ENCODE measurements around the gene UAP1L1. TPM values are rescaled to one million over a fixed set of nuclear protein-coding genes. Genes with fewer than 3 reads are reported as not detected.
A peak's percentile ranks its signal among the peaks of the same experiment; 100 is the strongest.

UAP1L1 gene
- total and polyA plus RNA-seq, 2 of the 4 experiments (the other 2 are of a cell fraction): 2.3 to 9.8 TPM

GRCh38 chr9:137112564-137113384 lies 35.5 kb downstream of the UAP1L1 start:
- Histone ChIP-seq H2BK5ac (ENCODE audit: low read depth, low read length, poor library complexity, severe bottlenecking) (no peak overlapping the region), H3K18ac (ENCODE audit: low read depth, low read length) (no peak overlapping the region), H3K36me3 (ENCODE audit: control insufficient read depth, insufficient read depth, low read length) (peaks cover 40% of the 10 kb centered on the region), H2BK15ac (ENCODE audit: low read depth, low read length) (no peak overlapping the region), H3K9me1 (ENCODE audit: insufficient read depth, low read length) (no peaks in the 10 kb centered on the region), H3K56ac (ENCODE audit: extremely low read depth, insufficient read depth, low read length) (no peak overlapping the region), H3K27me3 (ENCODE audit: control insufficient read depth, insufficient read depth, low read length) (no peaks in the 10 kb centered on the region), H3K4me2 (ENCODE audit: low read depth, low read length) (no peak overlapping the region), H4K8ac (ENCODE audit: low read depth in 2 of 2, low read length in 2 of 2) (no peak overlapping the region), H3K14ac (replicated peaks; ENCODE audit: low read depth, low read length) (no peak overlapping the region), H2AK9ac (replicated peaks; ENCODE audit: low read depth, low read length, poor library complexity) (peak overlapping the region; percentile 72), H2AFZ (replicated peaks; ENCODE audit: low read length, poor library complexity) (no peak overlapping the region), H2BK20ac (ENCODE audit: low read depth, low read length) (no peak overlapping the region), H3K4me1 (ENCODE audit: control insufficient read depth, insufficient read depth, low read length) (peaks cover 6% of the 10 kb centered on the region), H3K23ac (ENCODE audit: low read depth, low read length) (no peak overlapping the region), H3K27ac (ENCODE audit: insufficient read depth, low read length) (no peak overlapping the region), H4K5ac (ENCODE audit: low read depth, low read length) (no peak overlapping the region), H4K91ac (ENCODE audit: insufficient read depth, low read depth, low read length) (no peak overlapping the region), H3K9me3 (ENCODE audit: control insufficient read depth, insufficient read depth, low read length) (no peaks in the 10 kb centered on the region), H3K9ac (ENCODE audit: low read depth, low read length) (no peak overlapping the region), H2BK120ac (ENCODE audit: low read depth, low read length) (no peak overlapping the region), H3K4ac (ENCODE audit: low read depth, low read length) (no peak overlapping the region), H3K4me3 (ENCODE audit: insufficient read depth, low read depth, low read length) (no peak overlapping the region), H4K20me1 (ENCODE audit: insufficient read depth, low read length) (no peaks in the 10 kb centered on the region), H3K79me1 (ENCODE audit: low read depth in 1 of 2, low read length in 2 of 2) (0 out of 4 replicates have a peak, but pooled peaks cover 0 to 3% of the 10 kb centered on the region in 2 experiments), H2AK5ac (ENCODE audit: low read depth, low read length) (no peak overlapping the region)
- ATAC-seq (ENCODE audit: low read depth) (no peak), DNase-seq (no peak)
- in situ Hi-C loops (cut with MboI; ENCODE audit: low sequenced_read_pairs): no loop called here
- ChIA-PET CTCF (no interaction called here), POLR2A (ENCODE audit: unreplicated experiment) (no interaction called here)
- dilution Hi-C loops (cut with HindIII; ENCODE audit: low sequenced_read_pairs, unreplicated experiment): no loop called here
- intact Hi-C loops (cut with micrococcal nuclease): no loop called here
- BruUV-seq (replicated peaks): no TSS peak
- 90% methylated on average over 24 of the region's 42 CpGs; no CpG with 5 or more reads in 1 of the 2 experiments for WGBS, 2 experiments (ENCODE audit: extremely low coverage in 2 of 2, insufficient read length in 1 of 2)
- TF ChIP-seq RFX5 (IDR thresholded peaks at IDR 0.05; ENCODE audit: low read depth, low read length) (no peak), CHD1 (IDR thresholded peaks at IDR 0.05; ENCODE audit: low read depth, low read length) (no peak), CEBPB (IDR thresholded peaks at IDR 0.05; ENCODE audit: low read depth, low read length) (no peak), MAZ (IDR thresholded peaks at IDR 0.05; ENCODE audit: borderline replicate concordance, low read depth, low read length) (no peak), POLR2A (IDR thresholded peaks at IDR 0.05; ENCODE audit: low read depth, low read length) (no peak), ELK1 (IDR thresholded peaks at IDR 0.05; ENCODE audit: borderline replicate concordance, low read depth, low read length) (no peak), RCOR1 (IDR thresholded peaks at IDR 0.05; ENCODE audit: insufficient replicate concordance, low read length) (no peak), NFE2L2 (IDR thresholded peaks at IDR 0.05; ENCODE audit: low read depth, low read length) (no peak), BHLHE40 (IDR thresholded peaks at IDR 0.05; ENCODE audit: low read depth, low read length) (no peak), SMC3 (IDR thresholded peaks at IDR 0.05; ENCODE audit: low read depth, low read length) (no peak), RAD21 (IDR thresholded peaks at IDR 0.05; ENCODE audit: low read length) (no peak), MAFK (IDR thresholded peaks at IDR 0.05; ENCODE audit: low read depth, low read length) (no peak), FOS (IDR thresholded peaks at IDR 0.05; ENCODE audit: low read depth, low read length) (no peak), USF2 (IDR thresholded peaks at IDR 0.05; ENCODE audit: low read depth, low read length) (no peak)
- TF ChIP-seq, protein P1, sequence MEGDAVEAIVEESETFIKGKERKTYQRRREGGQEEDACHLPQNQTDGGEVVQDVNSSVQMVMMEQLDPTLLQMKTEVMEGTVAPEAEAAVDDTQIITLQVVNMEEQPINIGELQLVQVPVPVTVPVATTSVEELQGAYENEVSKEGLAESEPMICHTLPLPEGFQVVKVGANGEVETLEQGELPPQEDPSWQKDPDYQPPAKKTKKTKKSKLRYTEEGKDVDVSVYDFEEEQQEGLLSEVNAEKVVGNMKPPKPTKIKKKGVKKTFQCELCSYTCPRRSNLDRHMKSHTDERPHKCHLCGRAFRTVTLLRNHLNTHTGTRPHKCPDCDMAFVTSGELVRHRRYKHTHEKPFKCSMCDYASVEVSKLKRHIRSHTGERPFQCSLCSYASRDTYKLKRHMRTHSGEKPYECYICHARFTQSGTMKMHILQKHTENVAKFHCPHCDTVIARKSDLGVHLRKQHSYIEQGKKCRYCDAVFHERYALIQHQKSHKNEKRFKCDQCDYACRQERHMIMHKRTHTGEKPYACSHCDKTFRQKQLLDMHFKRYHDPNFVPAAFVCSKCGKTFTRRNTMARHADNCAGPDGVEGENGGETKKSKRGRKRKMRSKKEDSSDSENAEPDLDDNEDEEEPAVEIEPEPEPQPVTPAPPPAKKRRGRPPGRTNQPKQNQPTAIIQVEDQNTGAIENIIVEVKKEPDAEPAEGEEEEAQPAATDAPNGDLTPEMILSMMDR (conservative IDR thresholded peaks at IDR 0.05; ENCODE audit: low read depth, low read length): no peak
